ENCODE measurements around the gene NHSL1.

DNA sequence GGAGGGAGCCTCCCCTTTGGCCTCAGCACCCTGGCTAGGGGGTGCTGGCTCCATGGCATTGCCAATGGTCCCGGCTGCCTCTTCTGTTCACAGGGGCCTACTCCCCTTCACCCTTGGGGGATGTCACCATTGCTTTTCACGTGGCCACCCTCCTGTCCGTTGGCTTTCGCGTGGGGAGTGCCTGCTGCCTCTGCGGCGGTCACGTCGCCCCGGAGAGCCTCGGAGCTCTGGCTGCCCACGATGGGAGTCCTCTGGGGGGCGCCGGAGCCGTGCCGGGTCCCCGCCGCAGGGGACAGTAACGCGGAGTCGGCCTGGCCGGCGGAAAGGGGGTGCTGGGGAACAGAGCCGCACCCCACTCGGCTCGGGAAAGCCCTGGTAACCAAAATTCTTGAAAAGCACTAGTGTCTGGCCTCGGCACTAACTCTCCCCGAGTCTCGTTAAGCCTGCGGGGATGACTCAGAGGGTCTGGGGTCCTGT is 95.9 kb downstream of the NHSL1 start:
- TF ChIP-seq, protein P1, sequence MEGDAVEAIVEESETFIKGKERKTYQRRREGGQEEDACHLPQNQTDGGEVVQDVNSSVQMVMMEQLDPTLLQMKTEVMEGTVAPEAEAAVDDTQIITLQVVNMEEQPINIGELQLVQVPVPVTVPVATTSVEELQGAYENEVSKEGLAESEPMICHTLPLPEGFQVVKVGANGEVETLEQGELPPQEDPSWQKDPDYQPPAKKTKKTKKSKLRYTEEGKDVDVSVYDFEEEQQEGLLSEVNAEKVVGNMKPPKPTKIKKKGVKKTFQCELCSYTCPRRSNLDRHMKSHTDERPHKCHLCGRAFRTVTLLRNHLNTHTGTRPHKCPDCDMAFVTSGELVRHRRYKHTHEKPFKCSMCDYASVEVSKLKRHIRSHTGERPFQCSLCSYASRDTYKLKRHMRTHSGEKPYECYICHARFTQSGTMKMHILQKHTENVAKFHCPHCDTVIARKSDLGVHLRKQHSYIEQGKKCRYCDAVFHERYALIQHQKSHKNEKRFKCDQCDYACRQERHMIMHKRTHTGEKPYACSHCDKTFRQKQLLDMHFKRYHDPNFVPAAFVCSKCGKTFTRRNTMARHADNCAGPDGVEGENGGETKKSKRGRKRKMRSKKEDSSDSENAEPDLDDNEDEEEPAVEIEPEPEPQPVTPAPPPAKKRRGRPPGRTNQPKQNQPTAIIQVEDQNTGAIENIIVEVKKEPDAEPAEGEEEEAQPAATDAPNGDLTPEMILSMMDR (IDR thresholded peaks at IDR 0.05; ENCODE audit: low read depth, low read length) = peak; percentile 35
- no peak for TF ChIP-seq EZH2phosphoT487 (IDR thresholded peaks at IDR 0.05; ENCODE audit: low read depth)

All from OCI-LY3 (cell line).